Tibial nerve (tissue), 4 donors: Measurements from ENCODE around the gene AP2A2. TPM values are rescaled to one million over a fixed set of nuclear protein-coding genes. Genes with fewer than 3 reads are reported as not detected.

ENCODE experiments used
- DNase-seq, 2 donors: peaks; one replicate each; pipeline ENCODE4 v3.0.0-alpha.2; 2019; ENCODE audit warnings: low spot score in 2 of 2
- H3K27ac ChIP-seq, 4 donors: fragments of 200-600 bp; sonication (generic) in 3 of 4; one replicate each; pipeline ENCODE4 v1.5.1; 2017 to 2019; ENCODE audit warnings: mild to moderate bottlenecking in 1 of 4
- H3K27me3 ChIP-seq, 2 donors: fragments of 200-600 bp; sonication (generic) in 1 of 2; one replicate each; pipeline versions ENCODE4 v1.5.1 to v1.6.0; 2017 to 2019
- H3K36me3 ChIP-seq, 3 donors: fragments of 200-600 bp; sonication (generic); one replicate each; pipeline ENCODE4 v1.5.1; 2018 to 2019
- H3K4me1 ChIP-seq, 4 donors: fragments of 200-600 bp; sonication (generic) in 3 of 4; one replicate each; pipeline ENCODE4 v1.5.1; 2017 to 2019
- H3K4me3 ChIP-seq, 4 donors: fragments of 200-600 bp; sonication (generic) in 3 of 4; one replicate each; pipeline ENCODE4 v1.5.1; 2017 to 2019; ENCODE audit warnings: mild to moderate bottlenecking in 1 of 4, moderate library complexity in 1 of 4
- H3K9me3 ChIP-seq, 4 donors: fragments of 200-600 bp; sonication (generic) in 3 of 4; one replicate each; pipeline ENCODE4 v1.5.1; 2017 to 2019
- EP300 ChIP-seq, 2 donors: sonication (generic); formaldehyde crosslinking; IDR thresholded peaks; one replicate each; pipeline ENCODE4 v1.6.1; 2017; ENCODE audit warnings: antibody characterized with exemption in 2 of 2, mild to moderate bottlenecking in 1 of 2
- POLR2A ChIP-seq, 2 donors: fragments of 450-650 bp; IDR thresholded peaks; one replicate each; pipeline ENCODE4 v1.6.1; 2017; ENCODE audit warnings: antibody characterized with exemption in 2 of 2, mild to moderate bottlenecking in 2 of 2, moderate library complexity in 2 of 2
- WGBS, 2 donors: methylation state at CpG; one replicate each; pipeline ENCODE4 v1.1.5; 2018; 5-methylcytosine and 5-hydroxymethylcytosine counted together
- total RNA-seq, 4 donors: library from RNA; depleted of rRNA; stranded (reverse); fragments of >200 nt; gene quantifications; one replicate each; pipeline ENCODE4 v1.1.0, GENCODE V29; 2016
- TF ChIP-seq, protein P1 (sequence below), 5 experiments: fragments of 200-600 bp in 3 of 5; fragments of 450-650 bp in 2 of 5; sonication (generic) in 3 of 5; IDR thresholded peaks; one replicate each; pipeline ENCODE4 v1.5.1; 2016 to 2019; ENCODE audit warnings: antibody characterized with exemption in 5 of 5, mild to moderate bottlenecking in 3 of 5, moderate library complexity in 2 of 5

The AP2A2 gene
- total RNA-seq, 4 donors from 2014 or later: 70.8 to 136 (median 90.3) TPM

DNA sequence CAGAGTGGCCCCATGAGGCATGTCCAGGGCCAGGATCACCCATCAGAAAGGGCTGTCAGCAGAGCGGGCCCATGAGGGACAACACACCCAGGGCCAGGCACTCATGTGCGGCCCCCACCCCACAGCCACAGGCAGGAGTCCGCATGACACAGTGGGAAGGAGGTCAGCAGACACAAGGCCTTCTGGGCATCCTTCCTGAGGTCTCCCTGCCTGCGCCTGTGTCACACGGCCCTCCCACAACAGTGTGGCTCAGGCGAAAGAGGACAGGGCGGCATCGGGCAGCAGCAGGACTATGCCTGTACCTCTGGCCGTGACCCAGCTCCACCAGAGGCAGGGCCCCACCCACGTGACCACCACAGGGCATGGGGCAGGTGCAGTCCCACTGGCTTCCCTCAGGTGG lies 42.1 kb upstream of the AP2A2 start:
- Histone ChIP-seq H3K4me1 (no peaks in the 10 kb centered on the region), H3K27me3 (no peaks in the 10 kb centered on the region), H3K27ac (no peak overlapping the region), H3K4me3 (no peak overlapping the region), H3K9me3 (no peaks in the 10 kb centered on the region), H3K36me3 (peaks cover 0 to 95% (median 0%) of the 10 kb centered on the region in 3 donors)
- DNase-seq: no peak
- 76 to 100% methylated on average over 4 of the region's 10 CpGs for WGBS, 2 donors
- TF ChIP-seq EP300 (IDR thresholded peaks at IDR 0.05) (no peak), POLR2A (IDR thresholded peaks at IDR 0.05) (no peak)
- TF ChIP-seq, protein P1, sequence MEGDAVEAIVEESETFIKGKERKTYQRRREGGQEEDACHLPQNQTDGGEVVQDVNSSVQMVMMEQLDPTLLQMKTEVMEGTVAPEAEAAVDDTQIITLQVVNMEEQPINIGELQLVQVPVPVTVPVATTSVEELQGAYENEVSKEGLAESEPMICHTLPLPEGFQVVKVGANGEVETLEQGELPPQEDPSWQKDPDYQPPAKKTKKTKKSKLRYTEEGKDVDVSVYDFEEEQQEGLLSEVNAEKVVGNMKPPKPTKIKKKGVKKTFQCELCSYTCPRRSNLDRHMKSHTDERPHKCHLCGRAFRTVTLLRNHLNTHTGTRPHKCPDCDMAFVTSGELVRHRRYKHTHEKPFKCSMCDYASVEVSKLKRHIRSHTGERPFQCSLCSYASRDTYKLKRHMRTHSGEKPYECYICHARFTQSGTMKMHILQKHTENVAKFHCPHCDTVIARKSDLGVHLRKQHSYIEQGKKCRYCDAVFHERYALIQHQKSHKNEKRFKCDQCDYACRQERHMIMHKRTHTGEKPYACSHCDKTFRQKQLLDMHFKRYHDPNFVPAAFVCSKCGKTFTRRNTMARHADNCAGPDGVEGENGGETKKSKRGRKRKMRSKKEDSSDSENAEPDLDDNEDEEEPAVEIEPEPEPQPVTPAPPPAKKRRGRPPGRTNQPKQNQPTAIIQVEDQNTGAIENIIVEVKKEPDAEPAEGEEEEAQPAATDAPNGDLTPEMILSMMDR (IDR thresholded peaks at IDR 0.05): no peak

DNA sequence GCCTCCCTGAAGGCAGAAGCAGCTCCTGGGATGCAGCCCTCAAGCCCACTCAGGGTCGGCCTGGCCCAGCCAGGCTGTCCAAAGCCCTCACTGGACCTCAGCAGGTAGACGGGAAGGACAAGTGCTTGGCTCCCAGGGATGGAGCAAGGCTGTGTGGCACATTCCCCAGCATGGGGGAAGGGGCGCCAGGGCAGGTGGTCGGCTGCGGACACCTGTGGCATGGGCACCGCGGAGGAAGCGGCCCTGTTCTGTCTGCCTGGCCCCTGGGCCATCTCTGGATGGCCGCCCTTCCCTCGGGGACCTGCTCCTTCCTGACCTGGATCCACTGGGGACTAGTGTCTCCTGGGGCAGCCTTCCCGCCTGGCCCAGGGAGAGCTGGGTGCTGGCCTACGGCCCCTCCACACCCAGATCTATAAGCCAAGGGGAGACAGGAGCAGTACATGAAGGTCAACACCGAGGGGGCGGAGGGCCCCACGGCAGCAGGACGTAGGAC lies 41.0 kb upstream of the AP2A2 start:
- Histone ChIP-seq H3K27me3 (no peaks in the 10 kb centered on the region), H3K9me3 (no peaks in the 10 kb centered on the region), H3K36me3 (peaks cover 0 to 95% (median 0%) of the 10 kb centered on the region in 3 donors), H3K4me1 (no peaks in the 10 kb centered on the region), H3K27ac (no peak overlapping the region), H3K4me3 (no peak overlapping the region)
- no peak for TF ChIP-seq POLR2A (IDR thresholded peaks at IDR 0.05)
- TF ChIP-seq, protein P1 (IDR thresholded peaks at IDR 0.05): no peak
- TF ChIP-seq EP300 (IDR thresholded peaks at IDR 0.05): no peak
- 86 to 88% methylated on average over 15 to 16 of the region's 16 CpGs for WGBS, 2 donors
- no peak for DNase-seq

DNA sequence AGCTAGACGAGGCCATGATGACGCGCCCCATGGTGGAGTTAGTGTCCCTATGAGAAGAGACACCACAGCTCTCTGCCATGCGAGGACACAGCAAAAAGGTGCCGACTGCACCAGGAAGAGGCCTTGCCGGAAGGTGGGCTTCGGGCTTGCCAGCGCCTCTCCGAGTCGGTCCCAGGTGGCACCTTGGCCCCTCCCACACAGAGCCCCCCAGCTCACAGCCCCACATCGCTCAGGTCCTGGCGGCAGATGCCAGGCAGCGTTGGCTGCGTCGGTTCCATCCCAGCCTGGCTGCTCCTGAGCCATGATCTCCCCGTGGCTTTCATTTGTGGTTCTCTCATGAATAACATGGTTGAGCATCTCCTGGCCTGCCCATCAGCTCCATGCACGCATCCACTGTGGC lies 39.1 kb upstream of the AP2A2 start:
- Histone ChIP-seq H3K9me3 (no peaks in the 10 kb centered on the region), H3K27me3 (no peaks in the 10 kb centered on the region), H3K4me1 (no peaks in the 10 kb centered on the region), H3K4me3 (no peak overlapping the region), H3K36me3 (peaks cover 0 to 96% (median 0%) of the 10 kb centered on the region in 3 donors), H3K27ac (no peak overlapping the region)
- WGBS, 2 donors: 91 to 95% methylated on average over 16 to 17 of the region's 17 CpGs
- DNase-seq: no peak
- TF ChIP-seq POLR2A (IDR thresholded peaks at IDR 0.05) (no peak), EP300 (IDR thresholded peaks at IDR 0.05) (no peak)
- TF ChIP-seq, protein P1 (IDR thresholded peaks at IDR 0.05): no peak

DNA sequence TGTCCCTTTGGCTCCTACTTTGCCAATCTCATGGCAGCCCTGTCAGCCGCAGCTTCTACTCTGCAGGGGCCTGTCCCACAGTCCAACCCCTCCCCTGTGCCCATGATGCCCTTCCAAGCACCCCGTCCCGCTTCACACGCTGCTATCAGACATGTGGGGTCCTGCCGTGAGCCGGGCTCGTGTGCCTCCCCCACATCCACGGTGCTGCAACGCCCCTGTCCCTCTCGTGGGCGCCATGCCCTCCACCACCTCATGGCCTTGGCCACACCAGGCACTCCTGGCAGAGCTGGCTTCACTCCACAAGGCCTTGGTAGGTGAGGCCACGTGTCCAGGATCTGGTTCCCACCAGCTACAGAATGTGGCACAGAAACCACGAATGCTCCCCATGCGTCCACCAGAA lies 38.1 kb upstream of the AP2A2 start:
- no peaks in the 10 kb centered on the region for H3K4me1 ChIP-seq
- H3K36me3 ChIP-seq: peaks cover 0 to 90% (median 0%) of the 10 kb centered on the region in 3 donors
- H3K27me3 ChIP-seq: no peaks in the 10 kb centered on the region
- H3K27ac ChIP-seq: no peak overlapping the region
- no peaks in the 10 kb centered on the region for H3K9me3 ChIP-seq
- 93% methylated on average over 11 to 13 of the region's 14 CpGs for WGBS, 2 donors
- no peak for DNase-seq
- no peak overlapping the region for H3K4me3 ChIP-seq
- TF ChIP-seq, protein P1 (IDR thresholded peaks at IDR 0.05): no peak
- no peak for TF ChIP-seq EP300 (IDR thresholded peaks at IDR 0.05)

DNA sequence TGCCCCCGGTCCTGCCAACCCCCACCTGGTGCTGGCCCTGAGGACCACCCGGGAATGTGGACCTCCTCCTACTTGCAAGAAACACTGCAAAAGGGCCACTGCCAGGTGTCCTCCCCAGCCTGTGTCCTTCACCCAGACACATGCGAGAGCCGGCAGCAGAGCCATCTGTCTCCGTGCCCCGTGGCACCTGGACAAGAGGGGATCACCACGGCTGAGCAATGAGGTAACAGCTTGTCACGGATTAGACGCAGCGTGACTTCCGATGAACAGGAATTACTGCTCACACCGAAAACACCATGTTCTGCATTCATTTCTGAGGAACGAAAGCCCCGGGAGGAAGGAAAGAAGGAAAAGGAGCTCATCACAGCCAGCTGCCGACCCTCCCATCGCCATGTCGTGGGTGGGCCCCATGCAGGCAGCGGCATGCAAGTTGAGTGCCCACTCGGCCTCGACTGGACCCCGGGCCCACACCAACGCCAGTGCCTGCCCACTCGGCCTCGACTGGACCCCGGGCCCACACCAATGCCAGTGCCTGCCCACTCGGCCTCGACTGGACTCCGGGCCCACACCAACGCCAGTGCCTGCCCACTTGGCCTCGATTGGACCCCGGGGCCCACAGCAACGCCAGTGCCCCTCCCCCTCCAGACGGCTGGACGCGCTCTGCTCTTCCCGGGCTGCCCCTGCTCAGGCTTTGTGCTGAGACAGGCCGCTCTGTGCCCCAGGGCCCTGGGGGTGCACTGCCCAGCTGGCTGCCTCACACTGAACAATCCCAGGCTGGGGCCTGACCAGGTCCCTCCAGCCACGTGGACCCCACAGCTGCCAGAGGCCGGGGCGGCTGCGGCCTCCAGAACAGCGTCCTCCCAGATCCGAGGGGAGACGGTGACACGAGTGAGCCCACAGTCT lies 37.1 kb upstream of the AP2A2 start:
- TF ChIP-seq, protein P1 (IDR thresholded peaks at IDR 0.05): no peak
- TF ChIP-seq EP300 (IDR thresholded peaks at IDR 0.05): no peak
- no peak for TF ChIP-seq POLR2A (IDR thresholded peaks at IDR 0.05)
- no peaks in the 10 kb centered on the region for H3K9me3 ChIP-seq
- H3K27me3 ChIP-seq: no peaks in the 10 kb centered on the region
- no peak for DNase-seq
- H3K4me1 ChIP-seq: no peaks in the 10 kb centered on the region
- WGBS, 2 donors: 79 to 89% methylated on average over 35 to 45 of the region's 45 CpGs
- H3K27ac ChIP-seq: no peak overlapping the region
- no peak overlapping the region for H3K4me3 ChIP-seq
- H3K36me3 ChIP-seq: peaks cover 0 to 90% (median 0%) of the 10 kb centered on the region in 3 donors
